SHP77 (cell line): ENCODE data around the gene CAMTA1.
A peak's percentile ranks its signal among the peaks of the same experiment; 100 is the strongest.

Experiments used
- DNase-seq, 2 experiments: peaks; one replicate each; lab custom pipeline; 2025; lab: John Stamatoyannopoulos, UW

Gene CAMTA1

DNA sequence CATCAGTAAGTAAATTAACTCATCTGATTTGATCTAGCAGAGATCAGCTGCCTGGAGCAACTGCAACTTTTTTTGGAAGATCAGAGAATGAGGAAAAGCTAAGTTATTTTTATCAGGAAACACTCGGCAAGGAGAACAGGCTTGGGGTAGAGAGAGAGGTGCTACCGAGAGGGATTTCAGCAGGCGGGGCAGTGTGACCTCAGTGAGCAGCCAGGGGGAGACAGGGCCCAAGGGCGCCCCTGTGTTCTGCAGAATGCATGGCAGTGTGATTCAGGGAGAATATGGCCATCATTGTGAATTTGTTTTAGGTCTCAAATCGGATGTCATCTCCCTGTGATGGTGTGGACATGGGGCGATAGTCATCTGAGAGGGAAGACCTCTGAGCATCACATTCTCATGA, 501.8 kb downstream of the CAMTA1 start:
- DNase-seq, result no peak

DNA sequence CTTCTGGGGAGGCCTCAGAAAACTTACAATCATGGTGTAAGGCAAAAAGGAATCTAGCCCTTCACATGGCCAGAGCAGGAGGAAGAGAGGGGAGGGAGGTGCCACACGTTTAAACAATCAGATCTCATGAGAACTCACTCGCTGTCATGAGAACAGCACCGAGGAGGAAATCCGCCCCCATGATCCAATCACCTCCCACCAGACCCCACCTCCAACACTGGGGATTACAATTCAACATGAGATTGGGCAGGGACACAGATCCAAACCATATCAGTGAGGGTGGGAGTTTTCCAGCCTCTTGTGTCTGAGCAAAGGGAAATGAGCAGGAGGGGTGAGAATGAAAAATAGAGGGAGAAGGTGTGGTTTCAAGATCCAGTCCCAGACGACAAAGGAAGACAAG, 503.7 kb downstream of the CAMTA1 start:
- no peak for DNase-seq

DNA sequence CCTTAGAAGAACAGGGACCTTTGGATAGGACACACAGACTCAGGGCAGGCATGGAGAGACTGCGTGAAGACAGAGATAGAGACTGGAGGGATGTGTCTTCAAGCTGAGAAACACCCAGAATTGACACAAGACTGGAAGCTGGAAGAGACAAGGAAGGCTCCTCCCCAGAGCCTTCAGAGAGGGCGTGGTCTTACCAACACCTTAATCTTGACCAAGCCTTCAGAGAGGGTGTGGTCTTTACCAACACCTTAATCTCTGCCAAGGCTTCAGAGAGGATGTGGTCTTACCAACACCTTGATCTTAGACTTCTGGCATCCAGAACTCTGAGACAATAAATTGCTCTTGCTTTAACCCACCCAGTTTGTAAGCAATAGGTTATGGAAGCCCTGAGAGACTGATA, 504.4 kb downstream of the CAMTA1 start:
- no peak for DNase-seq

DNA sequence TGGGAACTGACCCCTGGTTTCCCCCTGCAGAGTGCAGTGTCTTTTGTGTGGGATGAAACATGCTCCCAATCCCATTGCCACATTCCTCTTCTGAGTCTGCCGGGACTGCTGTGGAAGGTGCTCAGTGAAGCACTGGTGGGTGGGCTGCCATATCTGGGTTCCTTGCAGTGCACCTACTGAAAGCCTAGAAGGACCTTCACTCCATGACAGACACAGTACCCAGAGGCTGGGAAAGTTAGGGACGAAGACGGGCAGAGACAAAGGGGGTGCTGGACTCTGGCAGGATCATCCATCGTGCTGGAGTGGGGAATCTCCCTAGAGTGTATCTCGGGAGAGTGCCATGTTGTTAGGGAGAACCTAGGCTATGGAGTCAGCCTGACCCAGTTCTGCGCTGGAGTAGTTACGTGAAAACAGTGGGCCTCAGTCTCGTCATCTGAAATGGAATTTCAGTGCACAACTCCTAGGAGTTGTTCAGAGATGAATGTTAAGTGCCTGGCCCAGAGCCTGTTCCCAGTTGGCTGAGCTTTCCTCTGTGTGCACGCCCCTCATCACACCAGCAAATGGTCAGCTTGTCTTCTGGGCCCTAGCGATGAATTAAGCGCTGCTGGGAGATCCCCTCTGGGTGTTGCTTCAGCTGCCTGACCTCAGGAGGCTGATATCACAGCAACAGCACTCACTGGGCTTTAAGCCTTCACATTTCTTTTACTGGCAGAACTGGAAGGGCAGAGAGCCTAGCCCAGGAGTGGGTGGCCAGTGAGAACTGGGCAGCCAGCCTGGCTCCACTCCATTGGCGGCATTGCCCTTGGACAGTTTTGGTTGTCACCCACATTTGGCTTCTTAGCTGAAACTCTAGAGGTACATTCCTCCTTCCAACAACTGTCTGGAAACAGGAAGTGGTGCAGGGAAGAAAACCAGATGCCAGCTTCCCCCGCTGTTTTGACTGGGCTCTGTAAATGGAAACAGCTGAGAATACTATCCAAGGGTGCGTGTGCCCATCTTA, 506.0 kb downstream of the CAMTA1 start:
- DNase-seq, result peak in 1 of 2 experiments; percentile 11

DNA sequence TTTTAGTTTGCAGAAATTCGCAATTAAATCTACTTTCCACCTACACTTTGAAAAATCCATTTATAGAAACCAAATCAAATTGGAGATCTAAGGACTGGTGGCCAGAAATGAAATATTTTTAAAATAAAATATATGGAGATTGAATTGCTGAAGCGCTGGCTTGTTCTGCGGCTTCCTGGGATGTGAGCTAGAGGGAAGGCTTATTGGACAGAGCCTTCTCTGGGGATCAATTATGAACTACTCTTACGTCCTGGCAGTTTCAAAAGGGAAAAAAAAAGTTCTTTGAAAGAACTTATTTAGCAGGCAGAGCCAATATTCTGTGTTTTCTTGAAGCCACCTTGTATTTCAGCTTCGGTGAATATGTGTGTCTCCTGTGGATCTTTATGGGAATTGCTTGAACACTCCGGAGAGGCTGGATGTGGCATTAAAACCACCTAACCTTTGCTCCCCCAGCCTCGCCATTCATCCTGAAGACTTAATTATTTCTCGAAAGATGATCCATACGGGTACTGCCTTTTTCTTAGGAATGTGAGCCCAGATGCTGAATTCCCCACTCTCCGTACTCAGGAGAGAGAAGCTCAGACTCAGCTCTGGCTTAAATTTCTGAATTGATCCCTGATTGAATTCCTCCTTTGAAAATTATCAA, 506.9 kb downstream of the CAMTA1 start:
- no peak for DNase-seq

DNA sequence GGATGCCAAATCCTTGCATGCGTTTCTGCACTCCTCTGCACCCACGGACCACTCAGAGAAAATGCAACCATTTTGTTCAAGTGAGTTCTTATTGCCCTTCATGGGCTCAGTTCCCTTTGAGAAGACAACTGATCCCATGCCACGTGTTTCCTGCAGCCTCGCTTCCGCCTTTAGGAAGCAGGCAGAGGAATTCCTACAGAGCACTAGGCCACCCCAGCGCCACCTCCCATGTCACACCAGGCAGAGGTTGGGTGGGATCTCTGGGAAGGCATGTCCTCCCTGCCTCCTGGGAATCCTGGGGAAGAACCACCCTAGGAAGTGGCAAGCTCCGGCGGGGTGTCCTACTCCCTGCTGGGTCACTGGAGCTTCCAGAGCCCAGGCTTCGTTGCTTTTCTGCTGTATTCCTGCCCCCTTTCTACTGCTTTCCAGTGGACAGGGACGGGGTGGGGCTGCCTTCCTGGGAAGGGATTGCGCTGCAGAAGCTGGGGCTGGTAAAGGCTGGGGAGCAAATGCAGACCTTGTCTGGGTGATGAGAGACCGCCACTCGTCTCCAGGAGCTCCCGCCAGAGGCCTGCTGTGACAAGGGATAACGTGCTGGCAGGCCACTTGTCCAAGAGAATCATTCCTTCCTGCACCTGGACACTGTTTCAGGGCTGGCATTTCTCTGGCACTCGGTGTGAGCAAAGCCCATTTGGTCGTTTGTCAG, 507.6 kb downstream of the CAMTA1 start:
- DNase-seq, result peak; percentile 8 to 30

DNA sequence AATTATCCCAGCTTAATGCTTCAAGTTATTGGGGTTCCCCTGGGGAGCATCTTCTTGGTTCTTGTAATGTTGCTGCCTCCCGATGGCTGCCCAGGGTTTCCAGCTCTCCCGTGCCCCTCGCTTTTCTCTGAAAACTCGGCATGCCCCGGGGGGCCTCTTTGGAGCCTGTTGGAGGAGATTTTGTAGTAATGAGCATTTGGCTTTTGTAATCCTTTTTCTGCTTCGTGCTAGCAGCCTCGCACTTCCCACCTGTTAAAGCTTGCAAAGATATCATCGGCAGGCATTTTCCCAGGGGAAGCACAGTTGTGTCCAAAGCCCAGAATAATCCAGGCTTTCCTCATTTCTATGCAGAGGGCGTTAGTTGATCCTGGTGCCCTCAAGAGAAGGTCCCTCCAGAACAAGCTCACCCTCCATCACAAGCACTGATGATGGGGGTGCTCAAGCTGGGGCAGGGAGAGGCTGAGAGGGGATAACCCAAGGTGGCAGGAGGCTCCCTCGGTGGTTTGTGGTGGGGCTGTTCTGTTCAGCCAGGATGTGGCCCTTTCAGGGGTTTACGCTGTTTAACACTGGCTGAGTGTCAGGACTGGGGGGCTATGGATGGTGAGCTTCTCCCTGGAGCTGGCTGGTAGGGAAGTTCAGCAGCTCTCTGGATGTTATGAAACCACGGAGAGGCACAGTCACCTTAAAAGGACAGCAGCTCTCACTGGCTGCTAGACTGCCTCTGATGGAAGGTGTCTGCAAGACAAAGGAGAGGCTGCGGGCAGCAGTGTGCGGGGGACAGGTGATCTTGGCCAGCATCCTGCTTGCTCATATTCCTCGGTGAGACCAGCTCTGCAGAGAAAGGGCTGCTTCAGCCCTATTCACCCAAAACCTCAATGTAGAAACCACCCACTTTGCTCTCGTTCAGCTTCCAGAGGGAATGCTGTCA, 508.7 kb downstream of the CAMTA1 start:
- DNase-seq, result no peak

DNA sequence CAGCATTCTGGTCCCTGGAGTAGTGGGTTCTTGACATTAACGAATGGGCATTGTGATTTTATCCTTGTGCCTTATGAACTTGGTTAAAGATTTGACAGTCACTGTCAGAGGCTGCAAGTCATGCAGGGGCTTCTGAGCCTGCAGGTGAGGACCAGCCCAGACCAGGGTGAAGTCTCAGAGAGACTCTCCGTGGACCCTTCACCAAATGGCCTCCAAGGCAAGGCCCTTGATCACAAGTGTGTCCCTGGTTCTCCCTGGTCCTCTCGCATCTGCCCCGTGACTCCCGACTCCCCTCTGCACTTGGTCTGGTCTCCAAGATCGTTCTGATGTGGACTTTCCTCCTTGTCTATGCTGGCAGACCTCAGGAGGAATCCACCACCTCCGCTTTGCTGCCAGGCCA, 509.4 kb downstream of the CAMTA1 start:
- no peak for DNase-seq

DNA sequence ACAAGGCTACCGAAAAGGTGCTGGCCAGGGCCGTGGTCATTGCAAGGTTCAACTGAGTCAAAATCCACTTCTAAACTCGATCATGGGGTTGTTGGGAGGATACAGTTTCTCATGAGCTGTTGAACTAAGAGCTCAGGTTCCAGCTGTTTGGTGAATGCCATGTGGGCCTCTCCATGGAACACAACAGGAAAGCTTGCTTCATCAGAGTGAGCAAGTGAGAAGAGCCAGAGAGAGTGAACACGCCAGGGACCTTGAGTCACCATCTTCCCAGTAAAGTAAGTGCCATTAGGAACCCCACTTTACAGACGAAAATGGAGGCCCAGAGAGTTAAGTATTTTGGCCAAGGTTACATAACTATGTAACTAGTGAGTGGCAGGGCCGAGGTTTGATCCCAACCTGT, 510.7 kb downstream of the CAMTA1 start:
- no peak for DNase-seq

DNA sequence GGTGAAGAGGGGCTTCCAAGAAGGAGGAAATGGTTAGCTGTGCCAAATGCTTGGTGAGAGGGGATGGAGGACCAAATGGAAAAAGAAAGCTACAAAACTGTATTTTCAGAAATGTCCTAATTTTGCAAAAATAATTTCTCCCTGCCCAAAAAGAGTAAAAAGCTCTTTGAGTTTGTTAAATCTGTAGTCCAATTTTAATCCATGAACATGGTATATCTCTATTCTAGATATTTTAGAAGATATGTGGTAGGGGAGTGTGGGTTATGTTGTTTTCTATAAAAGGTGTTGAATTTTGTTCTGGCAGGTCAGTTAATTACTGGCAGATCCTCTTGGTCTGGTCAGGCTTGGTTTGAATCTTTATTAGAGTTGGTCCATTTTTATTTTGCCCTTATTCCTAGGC, 511.7 kb downstream of the CAMTA1 start:
- DNase-seq, result no peak

DNA sequence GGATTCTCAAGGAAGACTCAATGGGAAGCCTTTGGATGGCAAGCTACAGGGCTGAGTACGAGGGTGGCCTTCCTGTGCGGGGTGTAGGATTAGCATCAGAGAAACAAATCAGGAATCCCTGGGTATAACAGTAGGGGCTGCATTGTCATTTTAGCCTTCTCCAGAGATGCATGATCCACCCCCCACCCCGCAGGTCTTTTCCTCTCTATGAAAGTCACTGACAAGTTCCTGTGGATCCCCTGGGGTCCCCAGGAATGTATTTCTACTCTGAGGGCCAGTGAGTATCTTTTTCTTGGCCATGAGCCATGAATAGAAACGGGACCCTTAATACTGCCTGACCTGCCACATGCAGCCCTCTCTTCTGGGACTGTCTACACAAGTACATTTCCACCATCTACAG, 512.9 kb downstream of the CAMTA1 start:
- DNase-seq, result no peak

DNA sequence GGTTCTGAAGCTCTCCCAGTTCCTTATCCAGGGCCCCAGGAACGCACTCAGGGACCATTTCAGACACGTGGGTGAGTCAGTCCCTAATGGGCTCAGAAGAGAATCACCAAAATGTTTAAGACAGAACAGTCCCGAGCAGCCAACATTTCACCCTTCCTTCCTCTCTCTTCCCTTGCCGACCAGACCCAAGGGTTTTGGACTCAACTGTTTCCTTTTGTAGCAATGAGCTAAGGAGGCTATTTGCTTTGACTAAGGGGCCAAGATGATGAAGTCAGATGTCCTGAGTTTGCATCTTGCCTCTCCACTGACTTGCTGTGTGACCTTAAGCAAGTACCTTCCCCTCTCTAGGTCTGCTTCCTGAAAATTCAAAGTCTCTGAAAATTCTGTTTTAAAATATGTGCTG, 513.5 kb downstream of the CAMTA1 start:
- DNase-seq, result no peak

DNA sequence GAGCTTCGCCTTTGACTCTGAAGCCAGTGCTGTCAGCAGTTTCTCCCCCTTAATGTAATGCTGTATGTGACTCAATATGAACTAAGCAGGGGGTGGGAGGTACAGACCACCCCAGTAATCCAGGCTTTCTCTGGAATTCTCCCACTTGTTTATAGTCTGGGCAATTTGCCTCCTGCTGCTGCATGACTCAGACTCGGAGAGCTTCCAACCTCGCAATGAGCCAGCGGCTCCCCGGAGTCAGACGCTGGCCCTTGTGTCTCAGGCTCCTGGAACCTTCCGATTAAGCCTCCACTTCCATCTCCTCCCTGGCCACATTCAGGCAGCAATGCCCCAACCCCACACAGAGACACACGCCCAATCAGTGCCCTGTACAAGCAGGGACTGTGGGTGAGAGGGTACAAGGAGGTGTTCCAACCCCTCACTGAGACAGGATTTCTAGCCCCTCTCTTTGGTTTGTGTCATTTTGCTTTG, 514.1 kb downstream of the CAMTA1 start:
- peak; percentile 23 to 44 for DNase-seq

DNA sequence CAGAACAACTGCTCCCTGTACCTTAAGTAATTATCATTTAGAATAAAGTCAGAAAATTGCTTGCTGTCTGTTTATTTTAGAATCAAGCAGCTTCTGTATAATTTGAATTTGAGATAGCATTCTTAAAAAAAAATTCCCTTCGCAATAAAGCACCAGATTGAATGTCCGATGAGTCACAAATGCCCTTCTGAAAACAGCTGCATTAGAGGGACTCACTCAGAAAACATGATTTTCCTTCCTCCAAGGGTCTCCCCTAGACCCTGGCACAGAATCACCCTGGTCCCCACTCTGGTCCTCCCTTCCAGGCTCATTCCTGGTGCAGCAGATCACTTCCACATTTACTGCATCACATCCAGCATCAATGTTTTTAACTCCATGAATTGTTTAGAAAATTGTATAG, 514.7 kb downstream of the CAMTA1 start:
- no peak for DNase-seq

DNA sequence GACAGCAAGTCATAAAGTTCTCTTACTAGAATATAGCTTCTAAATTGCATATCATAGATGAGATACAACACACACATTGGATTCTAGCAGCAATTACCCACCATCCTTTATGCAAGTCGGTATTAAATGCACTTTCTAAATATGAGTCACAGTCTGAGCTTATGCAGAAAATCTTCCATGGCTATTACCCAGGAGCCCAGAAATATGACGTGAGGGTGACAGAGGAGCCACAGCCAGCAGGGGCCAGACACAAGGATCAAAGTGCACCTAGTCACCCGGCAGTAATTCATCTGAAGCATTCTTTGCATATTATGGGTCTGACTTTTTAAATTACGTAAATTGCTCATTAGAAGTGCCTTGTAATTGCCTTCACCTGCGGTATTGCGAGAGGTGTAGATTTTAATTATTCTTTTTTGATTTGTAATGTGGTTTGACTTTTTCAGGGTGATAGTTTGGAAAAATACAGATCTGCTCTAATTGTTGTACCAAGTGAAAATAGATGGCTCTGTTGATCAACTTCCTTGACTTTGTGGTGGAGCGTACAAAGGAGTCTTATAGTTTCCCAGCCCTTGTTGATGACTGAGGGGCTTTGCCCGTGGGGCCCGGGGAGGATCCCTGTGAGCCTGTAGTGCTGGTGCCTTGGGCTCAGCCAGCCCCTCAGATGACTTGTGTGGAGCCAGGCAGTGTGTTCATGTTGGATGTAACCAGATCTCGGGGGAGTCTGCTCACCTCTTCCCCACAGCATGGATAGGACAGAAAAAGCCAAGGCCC, 515.8 kb downstream of the CAMTA1 start:
- peak in 1 of 2 experiments; percentile 35 for DNase-seq

DNA sequence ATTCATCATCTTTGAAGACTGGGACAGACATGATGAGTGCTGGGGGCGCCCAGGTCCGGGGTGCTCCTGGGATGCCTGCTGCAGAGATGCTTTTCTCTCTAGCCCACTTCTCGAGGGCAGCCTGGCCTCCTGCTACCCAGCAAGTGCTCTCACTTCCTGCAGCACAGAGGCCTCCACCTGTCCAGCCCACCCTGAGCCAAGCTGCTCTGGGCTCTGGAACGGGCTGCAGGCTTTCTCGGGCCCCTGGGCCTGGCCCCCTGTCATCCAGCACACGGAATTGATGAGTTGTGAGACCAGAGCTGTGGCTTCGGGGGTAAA, 516.4 kb downstream of the CAMTA1 start:
- peak in 1 of 2 experiments; percentile 25 for DNase-seq

DNA sequence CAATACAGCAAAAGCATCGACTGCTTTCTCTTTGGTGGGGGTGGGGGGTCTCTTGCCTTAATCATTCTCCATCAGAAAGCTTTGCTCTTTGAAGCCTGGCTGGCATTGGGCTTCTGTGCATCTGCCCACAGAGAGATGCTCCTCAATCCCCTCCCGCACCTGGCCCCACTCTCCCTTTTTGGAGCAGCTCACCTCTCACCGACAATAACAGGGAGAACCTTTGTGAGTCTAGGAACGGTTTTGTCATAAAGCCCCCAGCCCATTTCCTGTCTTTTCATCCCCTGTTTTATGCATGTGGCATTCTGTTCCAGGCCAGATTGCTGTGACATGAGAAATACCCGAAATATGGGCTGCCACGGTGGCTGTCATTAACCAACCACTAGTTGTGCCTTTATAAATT, 516.9 kb downstream of the CAMTA1 start:
- DNase-seq, result no peak

DNA sequence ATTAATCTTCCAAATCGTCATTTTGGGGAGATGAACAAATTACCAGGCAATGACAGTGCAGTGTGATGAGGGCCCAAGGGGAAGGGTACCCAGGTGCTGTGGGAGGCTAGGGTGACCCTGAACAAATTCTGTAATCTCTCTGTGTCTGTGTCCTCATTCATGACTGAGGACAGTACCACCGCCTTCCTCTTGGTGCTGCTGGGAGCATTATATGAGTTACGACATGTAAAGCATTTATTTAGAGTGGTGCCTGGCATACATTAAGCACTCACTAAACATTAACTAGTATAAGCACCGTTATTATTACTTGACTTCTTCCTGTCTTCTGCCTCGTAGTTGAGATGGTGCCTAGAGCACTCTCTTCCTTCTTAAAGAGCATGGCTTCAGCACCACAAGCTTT, 517.6 kb downstream of the CAMTA1 start:
- DNase-seq, result peak; percentile 19 to 52

DNA sequence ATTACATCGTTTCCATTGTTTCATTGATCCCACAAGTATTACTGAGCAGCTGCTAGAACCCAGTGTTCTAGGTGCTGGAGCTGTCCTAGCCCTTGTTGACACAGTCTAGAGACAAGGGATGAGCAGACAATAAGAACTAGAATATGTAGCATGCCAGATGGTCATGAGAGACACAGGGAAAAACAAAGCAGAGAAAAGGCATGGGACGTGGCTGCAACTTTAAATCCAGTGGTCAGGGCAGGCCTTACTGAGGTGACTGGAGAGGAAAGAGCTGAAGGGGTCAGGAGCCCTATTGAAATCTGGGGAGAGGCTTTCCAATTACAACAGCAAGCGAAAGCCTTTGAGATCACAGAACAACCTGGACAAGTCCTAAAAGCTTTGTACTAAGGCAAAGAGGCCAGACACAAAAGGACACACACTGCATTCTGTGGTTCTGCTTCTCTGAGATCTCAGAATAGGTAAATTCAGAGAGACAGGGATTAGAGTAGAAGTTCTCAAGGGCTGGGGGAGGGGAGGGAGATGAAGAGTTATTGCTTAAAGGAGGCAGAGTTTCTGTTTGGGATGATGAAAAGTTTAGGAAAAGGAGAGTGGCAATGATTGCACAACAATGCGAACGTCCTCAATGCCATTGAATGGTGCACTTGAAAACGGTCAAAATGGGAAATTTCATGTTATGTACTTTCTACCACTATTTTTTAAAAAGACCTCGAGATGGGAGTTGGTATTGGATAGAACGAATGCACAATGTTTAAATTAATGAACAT, 518.5 kb downstream of the CAMTA1 start:
- DNase-seq, result peak; percentile 20 to 23

DNA sequence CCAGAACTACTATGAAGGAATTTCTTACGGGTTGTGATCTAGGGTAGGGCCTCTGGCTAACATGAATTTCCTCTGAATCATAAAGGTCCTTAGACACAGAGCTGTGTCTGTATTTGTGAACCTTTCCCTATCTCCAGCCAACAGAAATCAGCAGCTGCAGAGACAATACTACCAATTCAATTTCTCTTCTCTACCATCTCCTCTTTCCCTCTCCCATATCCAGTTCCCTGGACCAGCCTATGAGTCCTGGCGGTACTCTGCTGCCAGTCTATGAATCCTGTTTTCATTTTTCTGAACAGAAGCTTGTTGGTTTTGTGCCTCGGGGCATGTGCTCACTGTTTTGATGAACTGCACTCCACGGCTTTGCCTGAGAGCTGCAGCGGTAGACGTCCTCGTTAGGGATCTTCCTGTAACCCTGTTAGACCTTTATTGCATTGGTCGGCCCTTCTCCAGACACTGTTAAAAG, 527.9 kb downstream of the CAMTA1 start:
- DNase-seq, result peak in 1 of 2 experiments; percentile 23
